Activated T-cell treated with anti-CD3 and anti-CD28 coated beads, Interleukin-2, amount 50 U/mL, for 72 hours (primary cell): Measurements from ENCODE around the gene ACAD10. TPM values are rescaled to one million over a fixed set of nuclear protein-coding genes. Genes with fewer than 3 reads are reported as not detected.
A peak's percentile ranks its signal among the peaks of the same experiment; 100 is the strongest.
"Not testable (repeated sequence)": the region's sequence is repeated elsewhere in the genome, so short reads cannot be mapped to it uniquely, and the experiment has no call there.

Source experiments
- ATAC-seq, 2 donors: fragments of 150-1000 bp; cut with Tn5 transposase; replicated peaks in 1 of 2; 2 replicates each; pipeline ENCODE4 v1.10.0; 2021; ENCODE audit warnings: moderate library complexity in 2 of 2, mild to moderate bottlenecking in 1 of 2
- DNase-seq, 2 donors: peaks; one replicate each; pipeline ENCODE4 v3.0.0; 2021 to 2022; ENCODE audit warnings: mixed read lengths in 1 of 2
- H3K27ac Mint-ChIP-seq: one replicate; pipeline ENCODE4 v1.8.0; 2022; ENCODE audit warnings: mild to moderate bottlenecking, moderate library complexity, mixed read lengths
- H3K27me3 Mint-ChIP-seq: one replicate; pipeline ENCODE4 v1.8.0; 2022; ENCODE audit warnings: low read depth, mixed read lengths
- H3K36me3 Mint-ChIP-seq, 2 donors: one replicate each; pipeline ENCODE4 v1.8.0; 2022; ENCODE audit warnings: mixed read lengths in 2 of 2, mild to moderate bottlenecking in 1 of 2; ENCODE audit not compliant: insufficient read depth in 2 of 2
- H3K4me1 Mint-ChIP-seq: one replicate; pipeline ENCODE4 v1.8.0; 2022; ENCODE audit warnings: low read depth, mixed read lengths
- H3K4me3 Mint-ChIP-seq, 2 donors: one replicate each; pipeline ENCODE4 v1.8.0; 2022; ENCODE audit warnings: mild to moderate bottlenecking in 2 of 2, mixed read lengths in 2 of 2, moderate library complexity in 2 of 2
- H3K9me3 Mint-ChIP-seq, 2 donors: one replicate each; pipeline ENCODE4 v1.8.0; 2022; ENCODE audit warnings: mixed read lengths in 2 of 2
- total RNA-seq, 2 donors: library from RNA; stranded (reverse); gene quantifications; one replicate each; pipeline ENCODE4 v1.2.3, GENCODE V29; 2022

The ACAD10 gene
- total RNA-seq, 2 donors from 2014 or later = 32.4 to 34.5 TPM

GRCh38 chr12:111761706-111762105 is 75.9 kb downstream of the ACAD10 start:
- Mint-ChIP-seq H3K36me3 (peaks cover 3 to 6% of the 10 kb centered on the region in 2 donors), H3K4me1 (peaks cover 35% of the 10 kb centered on the region), H3K4me3 (no peak overlapping the region), H3K9me3 (no peaks in the 10 kb centered on the region), H3K27ac (no peak overlapping the region), H3K27me3 (peaks cover 49% of the 10 kb centered on the region)
- DNase-seq (no peak), ATAC-seq (no peak)

DNA sequence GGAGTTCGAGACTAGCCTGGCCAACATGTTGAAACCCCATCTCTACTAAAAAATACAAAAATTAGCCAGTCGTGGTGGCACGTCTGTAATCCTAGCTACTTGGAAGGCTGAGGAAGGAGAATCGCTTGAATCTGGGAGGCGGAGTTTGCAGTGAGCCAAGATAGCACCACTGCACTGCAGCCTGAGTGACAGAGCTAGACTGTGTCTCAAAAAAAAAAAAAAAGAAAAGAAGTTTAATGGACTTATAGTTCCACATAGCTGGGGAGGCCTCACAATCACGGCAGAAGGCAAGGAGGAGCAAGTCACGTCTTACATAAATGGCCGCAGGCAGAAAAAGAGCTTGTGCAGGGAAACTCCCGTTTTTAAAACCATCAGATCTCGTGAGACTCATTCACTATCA is 77.7 kb downstream of the ACAD10 start:
- not testable (repeated sequence) for H3K27ac Mint-ChIP-seq, DNase-seq, H3K36me3 Mint-ChIP-seq, H3K4me3 Mint-ChIP-seq, ATAC-seq, H3K9me3 Mint-ChIP-seq
- Mint-ChIP-seq H3K27me3 (peaks cover 59% of the 10 kb centered on the region), H3K4me1 (peaks cover 38% of the 10 kb centered on the region)

DNA sequence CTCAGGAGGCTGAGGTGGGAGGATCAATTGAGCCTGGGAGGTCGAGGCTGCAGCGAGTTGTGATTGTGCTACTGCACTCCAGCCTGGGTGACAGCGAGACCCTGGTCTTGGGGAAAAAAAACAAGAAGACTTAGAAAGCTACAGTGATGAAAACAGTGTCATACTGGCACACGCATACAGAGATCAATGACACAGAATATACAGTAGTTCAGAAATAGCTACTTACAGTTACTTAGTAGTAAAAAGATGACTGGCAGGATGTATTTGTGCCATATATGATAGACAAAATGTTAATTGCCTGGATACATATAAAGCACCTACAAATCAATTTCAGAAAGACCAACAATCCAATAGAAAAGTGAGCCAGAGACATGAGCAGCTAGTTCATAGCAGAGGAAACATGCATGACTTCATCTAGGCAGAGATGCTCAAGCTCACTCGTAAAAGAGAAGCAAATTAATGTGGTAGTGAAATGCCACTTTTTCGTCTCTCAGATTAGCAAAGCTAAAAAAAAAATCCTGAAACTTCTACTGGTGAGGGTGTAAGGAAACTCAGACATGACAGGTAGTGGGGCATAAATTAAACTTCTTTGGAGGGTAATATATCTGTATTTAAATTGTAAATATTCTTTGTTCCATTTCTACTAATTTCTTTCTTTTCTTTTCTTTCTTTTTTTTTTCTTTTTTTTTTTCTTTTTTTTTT is 78.4 kb downstream of the ACAD10 start:
- Mint-ChIP-seq H3K27ac (no peak overlapping the region), H3K9me3 (no peaks in the 10 kb centered on the region), H3K4me1 (peaks cover 35% of the 10 kb centered on the region), H3K4me3 (peak overlapping the region in 1 of 2 donors; percentile 52), H3K36me3 (peaks cover 3 to 7% of the 10 kb centered on the region in 2 donors), H3K27me3 (peaks cover 59% of the 10 kb centered on the region)
- ATAC-seq (peak; percentile 39 to 61), DNase-seq (no peak)

DNA sequence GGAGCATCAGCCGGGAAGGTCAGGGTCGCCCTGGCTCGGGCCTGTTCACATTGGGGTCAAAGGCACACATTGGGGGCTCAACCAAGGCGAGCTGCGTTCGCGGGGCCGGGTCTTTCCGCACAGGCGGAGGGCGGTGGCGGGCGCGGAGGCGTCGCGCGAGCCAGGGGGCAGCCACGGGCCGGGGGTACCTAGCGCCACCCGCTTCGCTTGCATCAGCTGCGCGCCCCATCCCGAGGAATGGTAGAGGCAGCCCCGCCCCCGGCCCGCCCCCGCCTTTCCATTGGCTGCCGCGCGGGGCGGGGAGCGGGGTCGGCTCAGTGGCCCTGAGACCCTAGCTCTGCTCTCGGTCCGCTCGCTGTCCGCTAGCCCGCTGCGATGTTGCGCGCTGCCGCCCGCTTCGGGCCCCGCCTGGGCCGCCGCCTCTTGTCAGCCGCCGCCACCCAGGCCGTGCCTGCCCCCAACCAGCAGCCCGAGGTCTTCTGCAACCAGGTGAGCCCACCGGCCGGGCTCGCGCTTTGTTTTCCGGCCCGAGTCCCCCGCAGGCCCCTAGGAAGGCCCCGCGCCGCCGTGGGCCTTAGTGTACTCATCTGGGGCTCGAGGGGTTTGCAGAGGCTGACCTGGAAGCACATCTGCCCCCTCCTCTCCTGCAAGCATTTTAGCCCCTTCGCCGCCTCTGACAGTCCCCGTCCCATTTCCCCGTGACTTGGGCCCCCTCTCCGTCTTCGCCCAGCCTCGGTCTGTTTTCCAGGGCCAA is 80.9 kb downstream of the ACAD10 start, which contains the start of gene ALDH2:
ALDH2 (plus strand) TSS at position 326 of the 754 bp plus-strand sequence; CDS start at position 376, 50 bp downstream.
- peak within 1 kb of the TSS; percentile 2 for H3K27ac Mint-ChIP-seq
- H3K4me1 Mint-ChIP-seq = peaks cover 31% of the 10 kb centered on the region
- ATAC-seq (peak; percentile 83 to 87), DNase-seq (peak; percentile 60 to 70)
- H3K27me3 Mint-ChIP-seq = peaks cover 51% of the 10 kb centered on the region
- H3K9me3 Mint-ChIP-seq = no peaks in the 10 kb centered on the region
- H3K36me3 Mint-ChIP-seq = peaks cover 3 to 7% of the 10 kb centered on the region in 2 donors
- H3K4me3 Mint-ChIP-seq = peak within 1 kb of the TSS; percentile 78 to 80

- ATAC-seq (peak; percentile 32 to 46), DNase-seq (no peak)
- H3K4me1 Mint-ChIP-seq = peaks cover 31% of the 10 kb centered on the region
- H3K27ac Mint-ChIP-seq = peak overlapping the region; percentile 0
- H3K4me3 Mint-ChIP-seq = peak overlapping the region; percentile 78 to 80
- no peaks in the 10 kb centered on the region for H3K9me3 Mint-ChIP-seq
- H3K36me3 Mint-ChIP-seq = peaks cover 3 to 7% of the 10 kb centered on the region in 2 donors
- H3K27me3 Mint-ChIP-seq = peaks cover 44% of the 10 kb centered on the region
These were observed 81.7 kb downstream of the ACAD10 start for GRCh38 chr12:111767362-111768158.

- Mint-ChIP-seq H3K36me3 (peaks cover 3 to 7% of the 10 kb centered on the region in 2 donors), H3K9me3 (no peaks in the 10 kb centered on the region), H3K4me3 (peak overlapping the region in 1 of 2 donors; percentile 80), H3K27me3 (peaks cover 36% of the 10 kb centered on the region), H3K4me1 (peaks cover 31% of the 10 kb centered on the region), H3K27ac (no peak overlapping the region)
- DNase-seq = no peak
- ATAC-seq = no peak
These were observed 82.5 kb downstream of the ACAD10 start for GRCh38 chr12:111768159-111768895.

DNA sequence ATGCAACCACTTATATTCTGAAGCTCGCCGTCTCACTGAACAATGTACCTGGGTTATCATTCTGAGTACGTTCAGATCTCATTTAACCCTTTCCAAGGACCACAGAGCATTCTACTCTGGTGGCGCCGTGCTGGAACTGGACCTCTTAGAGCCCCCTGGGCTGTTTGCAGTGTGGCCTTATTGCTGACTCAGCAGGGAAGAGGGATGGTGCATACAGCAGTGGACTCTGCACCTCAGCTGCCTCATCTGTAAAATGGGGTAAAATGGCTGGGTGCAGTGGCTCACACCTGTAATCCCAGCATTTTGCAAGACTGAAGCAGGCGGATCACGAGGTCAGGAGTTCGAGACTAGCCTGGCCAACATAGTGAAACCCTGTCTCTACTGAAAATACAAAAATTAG is 83.7 kb downstream of the ACAD10 start:
- Mint-ChIP-seq H3K4me3 (no peak overlapping the region), H3K27me3 (peaks cover 24% of the 10 kb centered on the region), H3K4me1 (peaks cover 24% of the 10 kb centered on the region), H3K36me3 (peaks cover 3 to 5% of the 10 kb centered on the region in 2 donors), H3K27ac (no peak overlapping the region), H3K9me3 (no peaks in the 10 kb centered on the region)
- no peak for ATAC-seq
- DNase-seq = no peak

DNA sequence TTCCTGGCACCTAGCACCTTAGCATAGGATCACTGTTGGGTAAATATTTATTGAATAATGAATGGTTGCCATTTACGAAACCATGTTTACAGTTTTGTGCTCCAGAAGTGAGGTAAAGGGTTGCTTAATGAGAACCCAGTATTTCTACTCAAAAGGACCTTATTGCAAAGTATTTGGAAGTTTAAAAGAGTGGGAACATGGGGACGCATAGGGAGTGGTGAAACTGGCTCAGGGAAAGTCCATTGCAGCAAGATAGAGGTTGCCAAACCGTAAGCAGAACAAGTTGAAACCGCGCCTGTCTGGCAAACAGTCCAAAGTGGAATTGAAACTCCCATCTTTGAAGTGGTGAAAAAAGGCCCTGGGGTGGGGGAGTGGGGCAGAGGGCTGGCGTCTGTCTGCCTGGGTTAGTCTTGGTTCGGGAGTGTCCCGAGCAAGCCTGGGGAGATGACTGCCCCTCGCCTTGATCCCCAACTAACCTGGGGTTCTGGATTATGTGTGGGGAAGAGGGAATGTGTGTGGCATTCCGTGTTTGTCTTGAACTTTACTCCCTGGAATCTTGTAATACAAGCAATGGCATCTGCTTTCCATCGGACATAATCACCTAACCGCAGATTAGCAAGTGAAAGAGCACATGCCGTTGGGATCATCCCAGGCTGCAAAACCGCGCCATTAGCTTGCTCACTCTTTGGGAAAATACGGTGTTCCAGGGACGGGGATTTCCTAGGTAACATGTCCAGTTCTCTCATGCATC is 88.1 kb downstream of the ACAD10 start:
- no peak overlapping the region for H3K27ac Mint-ChIP-seq
- no peaks in the 10 kb centered on the region for H3K9me3 Mint-ChIP-seq
- no peaks in the 10 kb centered on the region for H3K36me3 Mint-ChIP-seq
- DNase-seq (no peak), ATAC-seq (no peak)
- H3K4me1 Mint-ChIP-seq = peaks cover 15% of the 10 kb centered on the region
- no peak overlapping the region for H3K4me3 Mint-ChIP-seq
- peaks cover 6% of the 10 kb centered on the region for H3K27me3 Mint-ChIP-seq

DNA sequence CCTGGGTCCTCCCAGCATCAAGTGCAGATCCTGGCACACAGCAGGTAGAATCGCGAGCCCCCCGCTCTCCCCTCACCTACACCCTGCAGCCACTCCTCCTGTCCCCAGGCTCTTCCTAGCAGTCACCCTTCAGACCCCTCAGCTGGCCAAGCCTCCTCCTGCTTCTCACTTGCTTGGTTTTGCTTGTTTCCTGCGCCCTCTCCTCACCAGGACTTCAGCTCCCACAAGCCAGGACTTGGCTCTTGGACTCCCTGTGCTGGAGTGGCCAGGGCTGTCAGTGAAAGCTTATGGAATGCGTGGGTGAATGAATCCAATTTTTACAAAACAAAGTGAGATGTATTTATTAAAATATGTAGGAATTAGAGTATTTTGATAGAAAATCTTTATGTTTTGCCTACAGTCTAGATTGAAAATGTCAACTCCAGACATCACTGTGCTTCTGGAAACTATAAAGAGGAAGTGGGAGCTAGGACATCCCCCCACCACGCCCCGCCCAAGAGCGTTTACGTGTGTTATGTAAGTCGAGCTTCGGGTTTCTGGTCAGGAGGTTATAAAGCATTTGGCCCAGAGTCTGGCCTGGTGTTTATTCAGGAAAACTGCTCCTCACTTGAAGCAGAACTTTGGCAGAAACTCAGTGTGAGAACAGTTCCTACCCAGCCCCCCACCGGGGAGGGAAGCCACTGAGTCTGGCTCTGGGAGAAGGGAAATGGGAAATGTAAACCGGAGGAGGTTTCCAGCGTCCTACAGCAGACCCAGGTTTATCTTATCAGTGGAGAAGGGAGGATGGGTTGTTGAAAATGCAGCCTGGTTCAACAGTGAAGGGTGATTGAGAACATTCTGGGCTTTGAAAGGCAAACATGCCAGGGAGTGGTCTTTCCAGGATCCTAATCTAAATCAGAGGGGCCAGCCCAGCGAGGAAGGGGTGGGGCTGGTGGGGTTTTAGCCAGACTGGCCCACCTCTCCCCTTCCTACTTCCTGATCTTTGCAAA is 89.6 kb downstream of the ACAD10 start:
- Mint-ChIP-seq H3K9me3 (no peaks in the 10 kb centered on the region), H3K4me1 (peaks cover 15% of the 10 kb centered on the region), H3K4me3 (no peak overlapping the region), H3K27me3 (peaks cover 6% of the 10 kb centered on the region), H3K36me3 (no peaks in the 10 kb centered on the region), H3K27ac (no peak overlapping the region)
- ATAC-seq (no peak), DNase-seq (no peak)

DNA sequence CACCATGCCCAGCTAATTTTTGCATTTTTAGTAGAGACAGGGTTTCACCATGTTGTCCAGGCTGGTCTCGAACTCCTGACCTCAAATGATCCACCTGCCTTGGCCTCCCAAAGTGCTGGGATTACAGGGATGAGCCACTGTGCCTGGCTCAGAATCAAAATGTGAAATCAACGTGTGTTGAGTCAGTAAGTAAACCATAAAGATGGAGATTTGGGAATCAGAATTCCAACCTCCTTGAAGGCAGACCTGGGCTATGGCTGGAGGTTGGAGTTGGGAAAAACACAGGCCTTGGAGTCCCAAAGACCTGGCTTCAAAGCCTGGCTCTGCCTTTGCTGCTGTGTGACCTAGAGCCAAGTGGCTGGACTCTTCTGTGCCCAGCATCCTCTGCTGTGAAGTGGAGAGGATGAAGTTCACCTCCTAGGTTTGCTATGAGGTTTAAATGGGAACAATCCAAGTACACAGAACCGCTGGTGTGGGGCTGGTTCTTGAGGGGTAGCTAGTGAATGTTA is 91.0 kb downstream of the ACAD10 start:
- ATAC-seq (no peak), DNase-seq (no peak)
- Mint-ChIP-seq H3K9me3 (no peaks in the 10 kb centered on the region), H3K4me1 (peaks cover 15% of the 10 kb centered on the region), H3K36me3 (no peaks in the 10 kb centered on the region), H3K27me3 (peaks cover 6% of the 10 kb centered on the region), H3K4me3 (no peak overlapping the region), H3K27ac (no peak overlapping the region)
